Psoas muscle (tissue), 8 donors: ENCODE data around the gene E2F6. TPM values are rescaled to one million over a fixed set of nuclear protein-coding genes. Genes with fewer than 3 reads are reported as not detected.

Source experiments
- ATAC-seq, 4 donors: fragments of 200-7000 bp; cut with Tn5 transposase; one replicate each; pipeline ENCODE4 v1.9.1; 2020; ENCODE audit warnings: moderate library complexity in 3 of 4, mild to moderate bottlenecking in 2 of 4
- DNase-seq, 2 donors: peaks; one replicate each; pipeline ENCODE4 v3.0.0-alpha.2; 2020
- H3K27ac ChIP-seq: fragments of 200-600 bp; one replicate; pipeline ENCODE4 v1.8.0; 2022
- H3K27me3 ChIP-seq, 3 donors: fragments of 200-600 bp in 1 of 3; one replicate each; pipeline versions ENCODE4 v1.6.1 to v1.8.0; 2013 to 2022; ENCODE audit warnings: low read length in 2 of 3, mild to moderate bottlenecking in 2 of 3, moderate library complexity in 1 of 3; ENCODE audit not compliant: insufficient read depth in 3 of 3
- H3K36me3 ChIP-seq, 2 donors: fragments of 200-600 bp in 1 of 2; one replicate each; pipeline versions ENCODE4 v1.6.1 to v1.8.0; 2013 to 2022; ENCODE audit warnings: low read depth in 1 of 2, mild to moderate bottlenecking in 1 of 2, moderate library complexity in 1 of 2; ENCODE audit not compliant: insufficient read depth in 1 of 2
- H3K4me1 ChIP-seq: fragments of 200-600 bp; one replicate; pipeline ENCODE4 v1.8.0; 2022
- H3K4me3 ChIP-seq: fragments of 200-600 bp; one replicate; pipeline ENCODE4 v1.8.0; 2022; ENCODE audit warnings: mild to moderate bottlenecking
- H3K9me3 ChIP-seq: fragments of 200-600 bp; one replicate; pipeline ENCODE4 v1.8.0; 2022
- WGBS, 3 donors: extraction: QIAGEN DNeasy Blood & Tissue Kit; methylation state at CpG; one replicate each; pipeline versions ENCODE4 v1.1.6 to v1.1.7; 2013; 5-methylcytosine and 5-hydroxymethylcytosine counted together
- intact Hi-C, 2 donors: fragments of 100-400 bp; cut with DNase I; formaldehyde crosslinking; loops; one replicate each; pipeline versions ENCODE4 v1.11.0 to v1.14.2; 2022
- polyA plus RNA-seq, 3 donors: library from polyadenylated mRNA; stranded (reverse); fragments of 200-250 nt; gene quantifications; one replicate each; pipeline ENCODE4 v1.2.3, GENCODE V29; 2013
- total RNA-seq, 4 donors: library from RNA; stranded (reverse); fragmentation: NEBNext Ultra II Directional in 2 of 4; extraction: Animal tissue kit (Norgen Biotek cat#: 25700) in 2 of 4; gene quantifications; one replicate each; pipeline versions ENCODE4 v1.2.1 to v1.2.4, GENCODE V29; 2021 to 2023
- TF ChIP-seq, protein P1 (sequence below): fragments of 200-600 bp; IDR thresholded peaks from one replicate; pipeline ENCODE4 v1.8.0; 2022; ENCODE audit warnings: antibody characterized with exemption
- donor health status: healthy with polysubstance abuse.
- donor health status: DM: no; HTN: no; CAD: no; lungs with moderate emphysema.
- donor health status: Bipolar disorder and iron deficiency.
- donor health status: healthy.
- donor health status: DM: yes; HTN: yes; CAD: no.
- donor health status: DM: no; HTN: no; CAD: no.
- donor health status: DM: no; HTN: no; CAD: no.
- donor health status: DM: yes; HTN: yes; CAD: no.

The E2F6 gene
- total and polyA plus RNA-seq, 7 donors = 19.5 to 56.4 (median 31.3) TPM

DNA sequence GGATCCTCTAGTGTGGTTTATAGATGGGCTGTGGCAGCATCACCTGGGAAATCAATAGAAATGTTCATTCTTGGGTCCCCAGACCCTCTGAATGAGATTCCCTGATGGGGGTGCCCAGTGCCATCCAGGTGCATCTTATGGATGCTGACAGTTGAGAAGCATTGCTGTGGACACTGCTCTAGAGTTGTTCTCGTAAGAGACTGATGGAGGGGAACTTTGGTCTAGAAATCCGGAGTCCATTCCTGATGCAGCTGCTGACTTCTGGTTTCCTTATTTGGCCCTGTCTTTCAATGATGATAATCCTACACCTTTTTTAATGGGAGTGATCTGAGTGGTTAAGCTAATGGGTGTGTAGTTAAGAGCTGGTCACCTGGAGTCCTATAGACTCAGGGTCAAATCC, 28.3 kb upstream of the E2F6 start:
- Histone ChIP-seq H3K27ac (no peak overlapping the region), H3K9me3 (no peaks in the 10 kb centered on the region), H3K4me1 (peaks cover 31% of the 10 kb centered on the region), H3K4me3 (no peak overlapping the region), H3K27me3 (no peaks in the 10 kb centered on the region), H3K36me3 (no peaks in the 10 kb centered on the region)
- ATAC-seq (no peak), DNase-seq (no peak)
- 96 to 100% (median 97%) methylated on average over 2 of the region's 2 CpGs for WGBS, 3 donors
- TF ChIP-seq, protein P1, sequence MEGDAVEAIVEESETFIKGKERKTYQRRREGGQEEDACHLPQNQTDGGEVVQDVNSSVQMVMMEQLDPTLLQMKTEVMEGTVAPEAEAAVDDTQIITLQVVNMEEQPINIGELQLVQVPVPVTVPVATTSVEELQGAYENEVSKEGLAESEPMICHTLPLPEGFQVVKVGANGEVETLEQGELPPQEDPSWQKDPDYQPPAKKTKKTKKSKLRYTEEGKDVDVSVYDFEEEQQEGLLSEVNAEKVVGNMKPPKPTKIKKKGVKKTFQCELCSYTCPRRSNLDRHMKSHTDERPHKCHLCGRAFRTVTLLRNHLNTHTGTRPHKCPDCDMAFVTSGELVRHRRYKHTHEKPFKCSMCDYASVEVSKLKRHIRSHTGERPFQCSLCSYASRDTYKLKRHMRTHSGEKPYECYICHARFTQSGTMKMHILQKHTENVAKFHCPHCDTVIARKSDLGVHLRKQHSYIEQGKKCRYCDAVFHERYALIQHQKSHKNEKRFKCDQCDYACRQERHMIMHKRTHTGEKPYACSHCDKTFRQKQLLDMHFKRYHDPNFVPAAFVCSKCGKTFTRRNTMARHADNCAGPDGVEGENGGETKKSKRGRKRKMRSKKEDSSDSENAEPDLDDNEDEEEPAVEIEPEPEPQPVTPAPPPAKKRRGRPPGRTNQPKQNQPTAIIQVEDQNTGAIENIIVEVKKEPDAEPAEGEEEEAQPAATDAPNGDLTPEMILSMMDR = no peak
- intact Hi-C loops = no loop called here

DNA sequence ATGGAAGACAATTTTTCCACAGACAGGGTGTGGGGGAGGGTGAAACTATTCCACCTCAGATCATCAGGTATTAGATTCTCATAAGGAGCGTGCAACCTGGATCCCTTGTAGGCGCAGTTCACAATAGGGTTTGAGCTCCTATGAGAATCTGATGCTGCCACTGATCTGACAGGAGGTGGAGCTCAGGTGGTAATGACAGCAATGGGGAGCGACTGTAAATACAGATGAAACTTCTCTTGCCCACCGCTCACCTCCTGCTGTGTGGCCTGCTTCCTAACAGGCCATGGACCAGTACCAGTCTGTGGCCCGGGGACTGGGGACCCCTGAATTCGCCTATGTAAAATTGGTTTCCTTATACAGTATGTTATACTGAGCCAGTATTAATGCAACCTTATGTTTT, 27.3 kb upstream of the E2F6 start:
- TF ChIP-seq, protein P1 = no peak
- ATAC-seq (no peak), DNase-seq (no peak)
- 98% methylated on average over 6 of the region's 6 CpGs for WGBS, 3 donors
- H3K9me3 ChIP-seq = no peaks in the 10 kb centered on the region
- peaks cover 22% of the 10 kb centered on the region for H3K4me1 ChIP-seq
- no peaks in the 10 kb centered on the region for H3K36me3 ChIP-seq
- H3K27me3 ChIP-seq = no peaks in the 10 kb centered on the region
- H3K4me3 ChIP-seq = no peak overlapping the region
- intact Hi-C loops = no loop called here
- no peak overlapping the region for H3K27ac ChIP-seq

DNA sequence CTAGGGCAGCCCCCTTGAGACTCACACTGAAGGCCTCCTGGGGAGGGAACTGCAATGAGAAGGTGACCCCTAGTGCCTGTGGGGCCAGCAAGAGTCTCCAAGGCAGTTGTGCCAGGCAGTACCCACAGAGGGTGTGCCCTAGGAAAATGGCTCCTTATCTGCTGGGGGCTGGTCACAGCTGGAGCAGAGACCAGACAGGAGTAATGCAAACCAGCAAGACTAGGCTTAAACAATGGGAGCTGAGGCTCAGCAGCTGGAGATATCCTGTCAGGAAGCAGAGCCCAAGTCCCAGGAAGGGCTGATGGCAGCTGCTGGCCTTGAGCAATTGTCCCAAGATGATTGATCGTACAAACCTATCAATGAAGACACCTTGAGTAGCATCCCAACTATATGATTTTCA, 26.8 kb upstream of the E2F6 start:
- Histone ChIP-seq H3K4me3 (no peak overlapping the region), H3K27ac (no peak overlapping the region), H3K36me3 (no peaks in the 10 kb centered on the region), H3K9me3 (no peaks in the 10 kb centered on the region), H3K27me3 (no peaks in the 10 kb centered on the region), H3K4me1 (peaks cover 17% of the 10 kb centered on the region)
- 71 to 88% (median 78%) methylated on average over 1 of the region's 1 CpG for WGBS, 3 donors
- no peak for DNase-seq
- TF ChIP-seq, protein P1 = no peak
- no peak for ATAC-seq
- intact Hi-C loops = no loop called here

DNA sequence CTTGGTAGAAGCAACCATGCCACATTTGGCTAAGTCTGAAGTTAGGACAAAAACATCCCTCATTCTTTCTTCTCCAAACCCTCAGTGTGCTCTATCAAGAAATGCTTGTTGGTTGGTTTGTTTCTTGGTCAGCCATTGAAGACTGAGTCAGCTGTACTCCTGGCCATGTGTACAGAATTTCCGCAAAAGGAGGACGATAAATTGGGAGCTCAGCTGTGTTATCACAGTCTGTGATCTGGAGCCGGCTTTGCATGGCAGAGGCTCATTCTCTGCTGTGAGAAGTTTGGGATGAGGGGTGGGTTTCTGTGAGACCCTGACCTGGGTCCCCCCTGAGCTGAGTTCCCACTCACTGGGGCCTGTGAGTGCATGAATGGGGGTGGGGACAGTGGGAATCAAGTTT, 26.3 kb upstream of the E2F6 start:
- Histone ChIP-seq H3K4me1 (peaks cover 13% of the 10 kb centered on the region), H3K4me3 (no peak overlapping the region), H3K27ac (no peak overlapping the region), H3K27me3 (no peaks in the 10 kb centered on the region), H3K9me3 (no peaks in the 10 kb centered on the region), H3K36me3 (no peaks in the 10 kb centered on the region)
- intact Hi-C loops = no loop called here
- no peak for DNase-seq
- 74 to 84% (median 83%) methylated on average over 3 of the region's 3 CpGs for whole genome bisulfite sequencing, 3 donors
- no peak for ATAC-seq
- TF ChIP-seq, protein P1 = no peak

DNA sequence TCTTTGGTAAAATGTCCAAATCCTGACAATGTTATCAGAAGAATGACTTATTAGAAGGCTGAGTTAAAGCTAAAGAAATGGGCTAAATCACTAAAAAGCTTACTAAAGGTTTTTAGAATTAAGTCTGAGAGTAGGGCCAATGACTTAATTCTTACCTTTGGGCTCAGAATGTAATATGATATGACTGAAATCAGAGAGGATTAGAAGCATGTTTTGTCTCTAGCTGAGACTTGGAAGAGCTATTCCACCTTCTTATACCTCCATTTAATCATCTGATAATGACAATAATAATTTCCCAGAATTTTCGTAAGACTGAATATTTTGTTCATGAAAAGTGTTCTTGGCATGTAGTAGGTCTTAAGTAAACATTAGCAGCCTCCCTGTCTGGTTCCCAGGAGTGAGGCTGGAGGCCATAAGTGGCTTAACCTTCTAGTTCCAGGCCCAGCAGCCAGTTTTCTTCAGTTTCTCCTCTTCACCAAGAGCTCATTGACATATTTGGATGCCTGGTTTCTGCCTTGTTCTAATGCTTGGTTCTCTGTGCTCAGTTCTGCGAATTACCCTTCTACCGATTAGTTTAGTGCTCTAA, 25.5 kb upstream of the E2F6 start:
- TF ChIP-seq, protein P1 = no peak
- Histone ChIP-seq H3K27ac (no peak overlapping the region), H3K27me3 (no peaks in the 10 kb centered on the region)

More for the DNA sequence above, 25.5 kb upstream of the E2F6 start:
- Histone ChIP-seq H3K36me3 (no peaks in the 10 kb centered on the region), H3K4me3 (no peak overlapping the region), H3K4me1 (peaks cover 11% of the 10 kb centered on the region), H3K9me3 (no peaks in the 10 kb centered on the region)
- 51 to 61% (median 58%) methylated on average over 3 of the region's 3 CpGs for WGBS, 3 donors
- ATAC-seq (no peak), DNase-seq (no peak)
- intact Hi-C loops = no loop called here
